ENCODE results near the gene CFAP43.

DNA sequence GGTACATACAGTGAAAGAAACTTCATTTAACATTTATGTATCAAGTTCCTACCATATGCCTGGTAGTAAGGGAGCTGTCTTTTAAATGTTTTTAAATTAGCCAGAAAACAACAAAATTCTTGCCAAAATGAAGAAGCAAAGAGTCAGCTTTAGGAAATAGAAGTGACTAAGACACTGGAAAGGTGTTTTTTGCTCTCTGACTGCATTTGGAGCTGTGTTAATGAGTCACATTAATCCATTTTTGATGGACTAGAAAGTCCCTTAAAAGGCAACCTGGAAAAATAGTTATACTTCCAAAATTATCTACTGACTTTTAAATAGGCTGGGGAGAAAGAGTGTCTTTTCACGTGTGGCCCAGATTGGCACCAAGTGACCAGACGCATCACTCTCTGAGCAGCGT is 142.5 kb downstream of the CFAP43 start:
- TF ChIP-seq CTCF (conservative IDR thresholded peaks at IDR 0.05; ENCODE audit: low read depth in 2 of 2) (no peak), EZH2 (IDR thresholded peaks at IDR 0.05; ENCODE audit: low read depth, unreplicated experiment) (no peak), REST (IDR thresholded peaks at IDR 0.05; ENCODE audit: unreplicated experiment) (no peak), ZNF114 (CRISPR knock-in tag; IDR thresholded peaks at IDR 0.05) (no peak), POLR2AphosphoS5 (IDR thresholded peaks at IDR 0.05; ENCODE audit: low read depth) (no peak), NANOG (IDR thresholded peaks at IDR 0.05; ENCODE audit: borderline replicate concordance) (no peak), CREB1 (CRISPR knock-in tag; IDR thresholded peaks at IDR 0.05; ENCODE audit: low read depth) (no peak), STAT1 (IDR thresholded peaks at IDR 0.05; ENCODE audit: unreplicated experiment) (no peak), EZH2phosphoT487 (IDR thresholded peaks at IDR 0.05; ENCODE audit: unreplicated experiment) (no peak)

Measured in GM23338 (cell line).